ENCODE measurements around the gene FAM227B. TPM values are rescaled to one million over a fixed set of nuclear protein-coding genes. Genes with fewer than 3 reads are reported as not detected.
A peak's percentile ranks its signal among the peaks of the same experiment; 100 is the strongest.

The FAM227B gene
- total RNA-seq, 1 donor, result 5.6 TPM

DNA sequence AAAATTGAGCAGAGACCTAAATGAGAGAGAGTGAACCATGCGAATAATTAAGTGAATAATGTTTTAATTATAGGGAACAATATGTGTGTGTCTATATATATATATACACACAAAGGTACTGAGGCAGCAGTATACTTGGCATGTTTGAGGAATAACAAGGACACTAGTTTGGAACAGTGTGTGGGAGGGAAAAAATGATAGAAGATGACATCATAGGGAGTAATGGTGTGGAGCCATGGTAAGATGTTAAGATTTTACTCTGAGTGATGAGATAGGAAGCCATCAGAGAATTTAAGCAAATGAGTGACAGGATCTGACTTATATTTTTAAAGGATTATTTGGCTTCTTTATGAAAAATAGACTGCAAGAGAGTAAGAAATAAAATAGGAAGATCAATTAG lies 29.4 kb upstream of the FAM227B start:
- TF ChIP-seq, protein P1, sequence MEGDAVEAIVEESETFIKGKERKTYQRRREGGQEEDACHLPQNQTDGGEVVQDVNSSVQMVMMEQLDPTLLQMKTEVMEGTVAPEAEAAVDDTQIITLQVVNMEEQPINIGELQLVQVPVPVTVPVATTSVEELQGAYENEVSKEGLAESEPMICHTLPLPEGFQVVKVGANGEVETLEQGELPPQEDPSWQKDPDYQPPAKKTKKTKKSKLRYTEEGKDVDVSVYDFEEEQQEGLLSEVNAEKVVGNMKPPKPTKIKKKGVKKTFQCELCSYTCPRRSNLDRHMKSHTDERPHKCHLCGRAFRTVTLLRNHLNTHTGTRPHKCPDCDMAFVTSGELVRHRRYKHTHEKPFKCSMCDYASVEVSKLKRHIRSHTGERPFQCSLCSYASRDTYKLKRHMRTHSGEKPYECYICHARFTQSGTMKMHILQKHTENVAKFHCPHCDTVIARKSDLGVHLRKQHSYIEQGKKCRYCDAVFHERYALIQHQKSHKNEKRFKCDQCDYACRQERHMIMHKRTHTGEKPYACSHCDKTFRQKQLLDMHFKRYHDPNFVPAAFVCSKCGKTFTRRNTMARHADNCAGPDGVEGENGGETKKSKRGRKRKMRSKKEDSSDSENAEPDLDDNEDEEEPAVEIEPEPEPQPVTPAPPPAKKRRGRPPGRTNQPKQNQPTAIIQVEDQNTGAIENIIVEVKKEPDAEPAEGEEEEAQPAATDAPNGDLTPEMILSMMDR (IDR thresholded peaks at IDR 0.05; ENCODE audit: insufficient read depth, low read length), result no peak
- no peak overlapping the region for H3K4me3 ChIP-seq (ENCODE audit: low read depth, low read length)
- no peak for DNase-seq (ENCODE audit: low read depth)

DNA sequence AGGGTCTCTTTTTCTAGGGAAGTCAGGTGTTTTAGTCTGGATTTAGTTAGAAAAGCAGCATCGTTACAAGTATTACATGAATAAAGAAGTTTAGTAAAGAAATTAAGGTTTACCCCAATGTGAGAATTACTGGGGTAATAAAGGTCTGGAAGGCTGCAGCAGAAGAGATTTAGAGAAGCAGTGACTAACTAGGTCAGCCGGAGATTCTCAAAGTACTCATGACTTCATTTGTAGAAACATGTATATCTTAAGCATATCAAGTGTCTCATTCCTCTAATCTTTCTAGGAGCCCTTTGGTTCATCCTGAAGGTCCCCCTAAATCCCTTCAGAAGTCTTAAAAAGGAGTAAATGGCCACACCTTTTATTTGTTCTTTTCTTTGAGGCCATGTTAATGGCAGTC lies 26.3 kb upstream of the FAM227B start:
- H3K4me3 ChIP-seq (ENCODE audit: low read depth, low read length), result no peak overlapping the region
- TF ChIP-seq, protein P1 (IDR thresholded peaks at IDR 0.05; ENCODE audit: insufficient read depth, low read length), result no peak
- DNase-seq (ENCODE audit: low read depth), result no peak

GRCh38 chr15:49645941-49646340 lies 25.3 kb upstream of the FAM227B start:
- TF ChIP-seq, protein P1 (IDR thresholded peaks at IDR 0.05; ENCODE audit: insufficient read depth, low read length), result no peak
- DNase-seq (ENCODE audit: low read depth), result peak; percentile 88

DNA sequence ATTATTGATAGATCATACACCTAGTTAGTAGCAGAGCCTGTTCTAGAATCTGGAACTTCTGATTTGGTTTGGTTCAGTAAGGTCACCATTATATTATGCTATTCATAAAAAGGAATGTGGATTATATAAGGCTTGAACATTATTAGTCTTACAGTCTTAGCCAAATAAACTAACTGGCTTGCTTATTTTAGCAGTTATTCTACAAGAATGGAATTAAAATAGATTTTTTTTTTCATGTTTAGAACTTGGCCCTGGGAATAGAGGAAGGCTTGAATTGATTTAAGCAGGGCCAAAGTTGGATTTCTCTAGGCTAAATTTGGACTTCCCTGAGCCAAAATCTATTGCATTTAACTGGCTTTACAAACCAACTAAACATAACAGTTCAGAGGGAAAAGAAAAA lies 24.7 kb upstream of the FAM227B start:
- peak; percentile 74 for DNase-seq (ENCODE audit: low read depth)
- TF ChIP-seq, protein P1 (IDR thresholded peaks at IDR 0.05; ENCODE audit: insufficient read depth, low read length), result no peak
- H3K4me3 ChIP-seq (ENCODE audit: low read depth, low read length), result no peak overlapping the region

More at GRCh38 chr15:49645941-49646340, 25.3 kb upstream of the FAM227B start:
- no peak overlapping the region for H3K4me3 ChIP-seq (ENCODE audit: low read depth, low read length)

DNA sequence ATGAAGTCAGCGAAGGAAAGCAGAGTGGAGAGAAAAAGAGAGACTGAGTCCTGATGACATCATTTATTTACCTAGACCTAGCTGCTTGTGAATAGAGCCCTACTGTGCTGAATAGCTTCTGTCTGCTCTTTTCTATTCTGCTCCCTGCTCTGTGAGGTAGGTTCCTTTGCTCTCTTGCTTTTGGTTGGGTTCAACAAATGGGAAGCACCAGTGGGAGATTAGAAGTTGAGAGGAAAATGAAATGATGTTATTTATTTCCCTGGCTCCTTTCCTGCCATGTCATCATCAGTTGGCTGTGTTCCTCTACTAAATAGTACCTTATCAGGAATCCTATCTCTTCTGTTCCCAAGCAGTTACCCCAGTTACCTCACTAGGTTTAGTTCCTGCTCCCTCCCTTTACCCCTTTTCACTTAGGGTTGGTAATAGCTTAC lies 23.8 kb upstream of the FAM227B start:
- TF ChIP-seq, protein P1 (IDR thresholded peaks at IDR 0.05; ENCODE audit: insufficient read depth, low read length), result no peak
- DNase-seq (ENCODE audit: low read depth), result peak; percentile 74

GRCh38 chr15:49637857-49638256 lies 17.2 kb upstream of the FAM227B start:
- no peak overlapping the region for H3K4me3 ChIP-seq (ENCODE audit: low read depth, low read length)
- TF ChIP-seq, protein P1 (IDR thresholded peaks at IDR 0.05; ENCODE audit: insufficient read depth, low read length), result no peak
- DNase-seq (ENCODE audit: low read depth), result no peak

More for the DNA sequence above, 23.8 kb upstream of the FAM227B start:
- no peak overlapping the region for H3K4me3 ChIP-seq (ENCODE audit: low read depth, low read length)

DNA sequence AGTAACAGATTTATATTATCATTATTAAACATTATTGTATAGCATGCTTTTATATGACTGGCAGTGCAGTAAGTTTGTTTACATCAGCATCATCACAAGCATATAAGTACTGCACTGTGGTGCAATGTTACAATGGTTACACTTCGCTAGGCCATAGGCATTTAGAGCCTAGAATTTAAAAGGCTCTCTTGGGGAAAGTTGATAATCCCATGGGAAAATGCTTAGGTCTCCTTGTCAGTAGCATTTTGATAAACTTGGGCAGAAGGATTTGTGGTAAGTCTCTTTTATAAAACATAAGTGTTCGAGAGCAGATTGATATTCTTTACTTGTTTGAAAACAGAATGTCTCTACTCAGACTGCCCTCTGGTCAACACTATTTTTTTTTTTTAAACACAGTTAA lies 7.8 kb upstream of the FAM227B start:
- no peak overlapping the region for H3K4me3 ChIP-seq (ENCODE audit: low read depth, low read length)
- TF ChIP-seq, protein P1 (IDR thresholded peaks at IDR 0.05; ENCODE audit: insufficient read depth, low read length), result no peak
- no peak for DNase-seq (ENCODE audit: low read depth)

Measured in fibroblast of the aortic adventitia (primary cell).